ENCODE data around the gene SIGLEC9. TPM values are rescaled to one million over a fixed set of nuclear protein-coding genes. Genes with fewer than 3 reads are reported as not detected.

SIGLEC9 gene
- total RNA-seq, 6 experiments from 2014 or later: 3.8 to 7.9 (median 4.1) TPM

DNA sequence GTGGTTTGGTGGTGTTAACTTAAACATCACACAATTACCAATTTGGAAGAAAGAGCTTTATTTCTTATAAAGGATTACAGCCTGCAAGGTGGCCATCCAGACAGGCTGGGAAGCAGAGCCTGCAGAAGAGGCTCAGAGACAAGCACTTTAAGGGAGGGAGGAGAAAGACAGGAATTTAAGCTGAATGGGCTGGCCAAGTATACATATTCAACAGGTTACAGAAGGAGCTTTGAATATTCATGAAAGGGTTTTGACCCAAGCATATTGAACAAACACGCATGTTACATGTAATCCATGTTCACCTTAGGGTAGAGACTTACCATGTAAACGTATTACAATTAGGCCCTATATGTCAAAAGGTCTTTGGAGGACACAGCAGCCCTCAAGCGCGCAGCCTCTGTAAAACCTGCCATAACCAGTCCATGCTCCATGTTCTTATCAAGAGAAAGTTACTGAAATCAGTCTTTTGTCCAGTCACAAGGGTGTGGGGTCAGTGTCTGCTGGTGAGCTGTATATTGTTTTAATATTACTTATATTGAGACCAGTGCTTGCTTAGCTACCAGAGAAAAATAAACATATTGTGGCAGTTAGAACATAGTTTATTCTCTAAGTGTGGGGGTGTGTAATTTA, 37.3 kb downstream of the SIGLEC9 start:
- no peaks in the 10 kb centered on the region for H3K36me3 ChIP-seq
- ATAC-seq: no peak
- H3K27me3 ChIP-seq: no peaks in the 10 kb centered on the region
- TF ChIP-seq, protein P1, sequence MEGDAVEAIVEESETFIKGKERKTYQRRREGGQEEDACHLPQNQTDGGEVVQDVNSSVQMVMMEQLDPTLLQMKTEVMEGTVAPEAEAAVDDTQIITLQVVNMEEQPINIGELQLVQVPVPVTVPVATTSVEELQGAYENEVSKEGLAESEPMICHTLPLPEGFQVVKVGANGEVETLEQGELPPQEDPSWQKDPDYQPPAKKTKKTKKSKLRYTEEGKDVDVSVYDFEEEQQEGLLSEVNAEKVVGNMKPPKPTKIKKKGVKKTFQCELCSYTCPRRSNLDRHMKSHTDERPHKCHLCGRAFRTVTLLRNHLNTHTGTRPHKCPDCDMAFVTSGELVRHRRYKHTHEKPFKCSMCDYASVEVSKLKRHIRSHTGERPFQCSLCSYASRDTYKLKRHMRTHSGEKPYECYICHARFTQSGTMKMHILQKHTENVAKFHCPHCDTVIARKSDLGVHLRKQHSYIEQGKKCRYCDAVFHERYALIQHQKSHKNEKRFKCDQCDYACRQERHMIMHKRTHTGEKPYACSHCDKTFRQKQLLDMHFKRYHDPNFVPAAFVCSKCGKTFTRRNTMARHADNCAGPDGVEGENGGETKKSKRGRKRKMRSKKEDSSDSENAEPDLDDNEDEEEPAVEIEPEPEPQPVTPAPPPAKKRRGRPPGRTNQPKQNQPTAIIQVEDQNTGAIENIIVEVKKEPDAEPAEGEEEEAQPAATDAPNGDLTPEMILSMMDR (IDR thresholded peaks at IDR 0.05): no peak
- TF ChIP-seq POLR2A (IDR thresholded peaks at IDR 0.05): no peak
- H3K4me1 ChIP-seq: no peaks in the 10 kb centered on the region
- intact Hi-C loops (cut with DNase I): no loop called here
- H3K9me3 ChIP-seq: no peaks in the 10 kb centered on the region
- no peak for DNase-seq
- H3K27ac ChIP-seq: no peak overlapping the region
- H3K4me3 ChIP-seq: no peak overlapping the region
- 64% methylated on average over 4 of the region's 4 CpGs for WGBS (ENCODE audit: insufficient coverage, low coverage, low lambda C conversion rate, missing lambda C conversion rate)

DNA sequence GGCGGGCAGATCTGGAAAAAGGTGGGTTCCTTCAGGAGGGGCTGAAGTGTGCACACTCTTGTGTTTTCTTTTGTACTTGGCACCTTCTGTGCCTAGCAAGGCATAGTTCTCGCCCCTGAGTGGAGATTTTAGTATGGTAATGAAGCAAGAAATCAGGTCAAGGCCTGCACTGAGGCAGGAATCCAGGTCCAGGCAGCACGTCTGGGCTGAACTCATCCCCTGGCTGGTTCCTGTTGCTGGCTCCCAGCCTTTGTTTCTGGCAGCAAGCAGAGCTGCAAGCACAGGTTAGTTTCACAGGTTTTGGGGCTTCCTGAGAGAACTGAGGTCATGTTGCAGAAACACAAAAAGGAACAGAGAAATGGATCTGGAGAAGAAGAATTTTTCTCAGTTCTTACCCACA, 38.6 kb downstream of the SIGLEC9 start:
- TF ChIP-seq, protein P1 (IDR thresholded peaks at IDR 0.05): no peak
- TF ChIP-seq POLR2A (IDR thresholded peaks at IDR 0.05): no peak
- ATAC-seq (peak in 1 of 4 donors; percentile 48), DNase-seq (no peak)
- Histone ChIP-seq H3K4me3 (no peak overlapping the region), H3K27ac (no peak overlapping the region), H3K27me3 (no peaks in the 10 kb centered on the region), H3K36me3 (no peaks in the 10 kb centered on the region), H3K4me1 (no peaks in the 10 kb centered on the region), H3K9me3 (no peaks in the 10 kb centered on the region)
- intact Hi-C loops (cut with DNase I): no loop called here
- WGBS (ENCODE audit: insufficient coverage, low coverage, low lambda C conversion rate, missing lambda C conversion rate): 10% methylated on average over 1 of the region's 3 CpGs

DNA sequence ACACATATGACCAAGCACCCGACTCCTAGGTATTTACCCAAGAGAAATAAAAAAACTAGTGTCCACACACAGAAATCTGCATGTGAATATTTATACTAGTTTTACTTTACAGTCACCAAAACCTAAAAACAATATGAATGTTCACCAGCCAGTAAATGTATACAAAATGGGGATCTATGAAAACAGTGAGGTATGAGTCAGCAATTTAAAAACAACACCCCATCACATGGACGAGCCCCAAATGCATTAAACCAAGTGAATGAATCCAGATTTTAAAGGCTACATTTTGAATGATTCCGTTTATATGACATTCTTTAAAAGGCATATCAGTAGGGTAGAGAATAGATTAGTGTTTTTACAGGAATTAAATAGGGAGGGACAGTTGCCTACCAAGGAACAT, 39.5 kb downstream of the SIGLEC9 start:
- Histone ChIP-seq H3K4me1 (no peaks in the 10 kb centered on the region), H3K27me3 (no peaks in the 10 kb centered on the region), H3K4me3 (no peak overlapping the region), H3K9me3 (no peaks in the 10 kb centered on the region), H3K36me3 (no peaks in the 10 kb centered on the region), H3K27ac (no peak overlapping the region)
- 50% methylated on average over 3 of the region's 3 CpGs for WGBS (ENCODE audit: insufficient coverage, low coverage, low lambda C conversion rate, missing lambda C conversion rate)
- intact Hi-C loops (cut with DNase I): no loop called here
- TF ChIP-seq, protein P1 (IDR thresholded peaks at IDR 0.05): no peak
- no peak for TF ChIP-seq POLR2A (IDR thresholded peaks at IDR 0.05)
- DNase-seq (no peak), ATAC-seq (no peak)

DNA sequence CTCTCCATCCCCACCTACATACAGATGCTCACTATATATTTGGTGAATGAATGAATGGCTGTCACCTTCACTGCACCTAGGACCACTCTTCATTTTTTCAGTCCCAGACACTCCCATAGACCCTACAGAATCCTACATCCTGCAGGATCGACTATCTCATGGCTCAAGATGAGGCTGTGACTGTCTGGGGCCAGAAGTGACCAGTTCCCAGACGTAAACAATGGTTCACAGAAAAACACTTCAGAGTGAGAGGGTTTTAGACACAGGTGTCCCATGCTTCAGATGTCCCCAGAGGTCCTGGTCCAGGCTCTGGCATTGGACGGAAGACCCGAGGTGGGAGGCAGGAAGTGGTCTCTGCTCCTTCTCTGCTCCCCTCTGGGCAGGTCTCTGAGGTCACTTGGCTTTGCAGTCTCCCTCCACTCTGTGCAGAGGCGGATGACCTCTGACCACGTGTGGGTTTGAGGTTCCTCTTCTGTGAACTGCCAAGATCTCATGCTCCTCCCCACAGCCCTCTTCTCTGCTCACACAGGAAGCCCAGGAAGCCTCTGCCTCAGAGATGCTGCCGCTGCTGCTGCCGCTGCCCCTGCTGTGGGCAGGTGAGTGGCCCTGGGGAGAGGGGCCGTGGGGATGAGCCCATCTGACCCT, 42.3 kb downstream of the SIGLEC9 start:
- no peaks in the 10 kb centered on the region for H3K36me3 ChIP-seq
- intact Hi-C loops (cut with DNase I): no loop called here
- TF ChIP-seq, protein P1 (IDR thresholded peaks at IDR 0.05): no peak
- no peak for TF ChIP-seq POLR2A (IDR thresholded peaks at IDR 0.05)
- no peaks in the 10 kb centered on the region for H3K27me3 ChIP-seq
- 14% methylated on average over 5 of the region's 9 CpGs for WGBS (ENCODE audit: insufficient coverage, low coverage, low lambda C conversion rate, missing lambda C conversion rate)
- no peaks in the 10 kb centered on the region for H3K4me1 ChIP-seq
- no peak overlapping the region for H3K27ac ChIP-seq
- H3K9me3 ChIP-seq: no peaks in the 10 kb centered on the region
- DNase-seq: peak in 1 of 3 donors; percentile 37
- H3K4me3 ChIP-seq: no peak overlapping the region
- ATAC-seq: peak; percentile 63 to 79 (median 72)
